Mesodermal cell (in vitro differentiated cells): ENCODE results near the gene CHST2.

Experiments
- H3K27ac ChIP-seq: 2 replicates; pipeline ENCODE4 v1.7.0; 2013; ENCODE audit warnings: mild to moderate bottlenecking, low read depth, low read length, moderate library complexity; ENCODE audit not compliant: severe bottlenecking
- H3K36me3 ChIP-seq: 2 replicates; pipeline ENCODE4 v1.7.1; 2013; ENCODE audit warnings: mild to moderate bottlenecking, low read length, moderate library complexity; ENCODE audit not compliant: control insufficient read depth, insufficient read depth
- H3K4me1 ChIP-seq: one replicate; pipeline ENCODE4 v1.7.1; 2013; ENCODE audit warnings: mild to moderate bottlenecking, low read length; ENCODE audit not compliant: insufficient read depth, control insufficient read depth, poor library complexity, severe bottlenecking
- H3K4me3 ChIP-seq: 2 replicates; pipeline ENCODE4 v1.7.0; 2013; ENCODE audit warnings: low read length, control low read depth, mild to moderate bottlenecking; ENCODE audit not compliant: insufficient read depth, poor library complexity, severe bottlenecking; ENCODE audit errors: extremely low read depth
- H3K9me3 ChIP-seq: 2 replicates; pipeline ENCODE4 v1.7.1; 2013; ENCODE audit warnings: mild to moderate bottlenecking, low read length, moderate library complexity; ENCODE audit not compliant: control insufficient read depth
- WGBS, 2 experiments: methylation state at CpG; one replicate each; pipeline ENCODE4 v1.1.5; 2013; ENCODE audit warnings: missing lambda C conversion rate in 2 of 2; ENCODE audit not compliant: insufficient coverage in 2 of 2; 5-methylcytosine and 5-hydroxymethylcytosine counted together

Gene CHST2

DNA sequence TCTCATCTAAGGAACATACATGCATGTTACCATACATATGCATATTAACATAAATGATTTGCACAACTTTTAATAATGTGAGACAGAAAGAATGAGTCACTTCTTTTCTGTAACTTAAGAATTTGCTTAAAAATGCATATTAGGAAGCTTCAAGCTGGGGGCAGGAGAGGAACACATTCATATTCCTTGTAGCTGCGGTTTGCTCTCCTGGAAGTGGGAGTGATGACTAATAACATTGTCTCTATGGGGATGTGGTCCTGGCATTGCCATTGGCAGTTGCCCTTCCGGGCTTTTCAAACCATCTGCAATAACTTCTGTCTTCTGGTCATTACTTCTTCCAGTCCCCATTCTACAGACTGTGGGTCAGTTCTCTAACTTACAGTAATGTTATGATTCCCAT, 15.6 kb downstream of the CHST2 start:
- H3K9me3 ChIP-seq = no peaks in the 10 kb centered on the region
- H3K36me3 ChIP-seq = no peaks in the 10 kb centered on the region
- H3K4me3 ChIP-seq = no peak overlapping the region
- 14 to 29% methylated on average over 1 of the region's 2 CpGs for WGBS, 2 experiments
- H3K27ac ChIP-seq = no peak overlapping the region
- peaks cover 17% of the 10 kb centered on the region for H3K4me1 ChIP-seq

DNA sequence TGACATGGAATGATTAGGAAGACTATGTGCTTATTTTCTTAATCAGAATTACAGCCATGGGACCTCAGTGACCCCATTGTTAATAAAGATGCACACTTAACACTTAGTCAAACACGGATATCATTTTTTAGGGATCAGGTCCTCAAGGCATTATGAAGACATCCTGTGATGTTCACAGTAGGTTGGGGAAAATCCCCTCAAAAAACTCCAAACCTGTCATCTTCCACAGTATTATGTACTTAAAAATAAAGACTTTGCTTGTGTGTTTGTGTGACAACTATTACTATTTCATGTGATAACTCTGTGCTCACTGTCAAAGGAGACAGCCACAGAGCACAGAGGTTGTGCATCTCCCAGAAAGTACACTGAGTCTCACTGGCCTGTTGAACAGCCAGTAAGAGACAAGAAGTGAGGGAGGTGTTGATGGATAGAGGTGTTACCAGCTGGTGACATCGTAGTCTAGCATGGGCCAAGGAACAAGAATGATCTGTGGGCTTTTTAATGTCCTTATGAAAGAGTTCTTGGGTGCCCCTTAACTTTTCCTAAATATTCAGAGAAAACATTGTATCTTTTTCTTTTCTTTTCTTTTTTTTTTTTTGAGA, 18.0 kb downstream of the CHST2 start:
- Histone ChIP-seq H3K27ac (no peak overlapping the region), H3K36me3 (no peaks in the 10 kb centered on the region), H3K9me3 (no peaks in the 10 kb centered on the region), H3K4me1 (peaks cover 18% of the 10 kb centered on the region), H3K4me3 (no peak overlapping the region)
- no CpG with 5 or more reads among the region's 2 CpGs for WGBS, 2 experiments

DNA sequence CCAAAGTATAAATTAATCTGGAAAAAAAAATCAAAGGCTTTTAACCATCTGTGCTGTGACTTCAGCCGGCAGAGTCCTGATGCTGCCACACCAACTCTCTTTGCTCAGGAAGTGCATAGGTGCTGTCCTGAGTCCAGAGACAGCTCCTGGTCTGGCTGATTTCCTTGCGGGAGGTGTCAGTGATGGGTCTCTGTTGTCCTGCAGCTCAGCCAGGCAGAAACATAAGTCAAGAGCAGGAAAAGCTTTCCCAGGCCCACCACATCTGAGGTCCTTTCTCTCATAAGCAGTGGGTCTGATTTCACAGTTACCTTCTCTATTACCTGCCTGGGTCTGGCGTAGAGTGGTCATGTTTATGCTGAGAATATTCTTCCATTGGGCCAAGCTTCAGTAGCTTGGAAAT, 19.4 kb downstream of the CHST2 start:
- no peaks in the 10 kb centered on the region for H3K36me3 ChIP-seq
- no peak overlapping the region for H3K27ac ChIP-seq
- peaks cover 15% of the 10 kb centered on the region for H3K4me1 ChIP-seq
- WGBS, 2 experiments = 91% methylated on average over 2 of the region's 3 CpGs; no CpG with 5 or more reads in 1 of the 2 experiments
- no peak overlapping the region for H3K4me3 ChIP-seq
- H3K9me3 ChIP-seq = no peaks in the 10 kb centered on the region

DNA sequence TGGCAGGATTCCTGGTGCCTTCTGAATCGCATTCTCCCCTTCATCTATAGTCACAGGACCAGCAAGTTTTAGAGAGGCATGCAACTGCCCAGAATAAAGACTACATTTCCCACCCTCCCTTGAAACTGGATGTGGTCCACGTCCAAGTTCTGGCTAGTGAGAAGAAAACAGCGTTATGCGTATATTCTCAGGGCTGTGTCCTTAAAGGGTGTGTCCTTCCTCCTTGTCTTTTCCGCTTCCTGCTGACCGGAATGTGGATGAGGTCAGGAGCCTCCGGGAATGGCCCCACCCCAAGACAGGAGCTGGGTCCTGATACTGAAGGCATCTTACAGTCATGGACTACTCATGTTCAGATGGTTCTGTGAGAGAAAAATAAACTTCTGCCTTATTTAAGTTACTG, 20.2 kb downstream of the CHST2 start:
- Histone ChIP-seq H3K4me3 (no peak overlapping the region), H3K9me3 (no peaks in the 10 kb centered on the region)
- WGBS, 2 experiments = 98 to 100% methylated on average over 4 to 6 of the region's 7 CpGs

DNA sequence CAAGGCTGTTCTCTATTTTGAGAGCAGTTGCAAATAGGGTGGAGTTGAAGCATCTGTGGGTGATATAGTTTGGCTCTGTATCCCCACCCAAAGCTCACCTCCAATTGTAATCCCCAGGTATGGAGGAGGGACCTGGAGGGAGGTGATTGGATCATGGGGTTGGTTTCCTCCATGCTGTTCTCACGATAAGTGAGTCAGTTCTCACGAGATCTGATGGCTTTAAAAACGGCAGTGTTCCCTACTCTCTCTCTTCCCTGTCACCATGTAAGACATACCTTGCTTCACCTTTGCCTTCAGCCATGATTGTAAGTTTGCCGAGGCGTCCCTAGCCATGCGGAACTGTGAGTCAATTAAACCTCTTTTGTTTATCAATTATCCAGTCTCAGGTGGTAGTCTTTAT, 21.0 kb downstream of the CHST2 start:
- no peak overlapping the region for H3K4me3 ChIP-seq
- H3K9me3 ChIP-seq = no peaks in the 10 kb centered on the region
- WGBS, 2 experiments = 84 to 90% methylated on average over 6 of the region's 6 CpGs
- H3K36me3 ChIP-seq = no peaks in the 10 kb centered on the region
- peaks cover 5% of the 10 kb centered on the region for H3K4me1 ChIP-seq
- H3K27ac ChIP-seq = no peak overlapping the region

More for the DNA sequence above, 20.2 kb downstream of the CHST2 start:
- Histone ChIP-seq H3K36me3 (no peaks in the 10 kb centered on the region), H3K27ac (no peak overlapping the region), H3K4me1 (peaks cover 9% of the 10 kb centered on the region)

DNA sequence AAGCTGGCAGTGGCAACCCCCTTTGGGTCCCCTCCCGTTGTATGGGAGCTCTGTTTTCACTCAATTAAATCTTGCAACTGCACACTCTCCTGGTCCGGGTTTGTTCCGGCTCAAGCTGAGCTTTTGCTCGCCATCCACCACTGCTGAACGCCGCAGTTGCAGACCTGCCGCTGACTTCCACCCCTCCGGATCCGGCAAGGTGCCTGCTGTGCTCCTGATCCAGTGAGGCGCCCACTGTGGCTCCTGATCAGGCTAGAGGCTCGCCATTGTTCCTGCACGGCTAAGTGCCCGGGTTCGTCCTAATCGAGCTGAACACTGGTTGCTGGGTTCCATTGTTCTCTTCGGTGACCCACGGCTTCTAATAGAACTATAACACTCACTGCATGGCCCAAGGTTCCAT, 22.8 kb downstream of the CHST2 start:
- 89 to 94% methylated on average over 17 of the region's 17 CpGs for WGBS, 2 experiments
- H3K4me1 ChIP-seq = peaks cover 5% of the 10 kb centered on the region
- no peaks in the 10 kb centered on the region for H3K9me3 ChIP-seq

DNA sequence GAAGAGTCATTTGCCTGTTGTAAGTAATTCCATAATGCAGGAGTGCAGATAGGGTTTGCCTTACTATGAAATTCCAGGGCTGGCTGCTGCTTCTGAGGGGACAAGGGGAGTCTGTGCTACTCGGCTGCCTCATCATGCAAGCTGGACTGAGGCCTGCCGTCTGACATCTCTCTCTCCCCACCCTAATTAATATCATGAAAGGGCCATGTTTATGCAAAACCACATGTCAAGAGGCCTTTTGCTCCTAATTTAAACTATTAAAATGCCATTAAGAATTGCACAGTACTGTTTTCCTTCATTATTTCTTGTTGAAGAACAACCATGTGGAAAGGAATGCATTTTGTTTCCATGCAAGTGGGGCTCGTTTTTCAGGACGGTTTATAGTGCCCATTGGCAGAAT, 26.3 kb downstream of the CHST2 start:
- no peaks in the 10 kb centered on the region for H3K36me3 ChIP-seq
- H3K27ac ChIP-seq = no peak overlapping the region
- no peak overlapping the region for H3K4me3 ChIP-seq
- WGBS, 2 experiments = 74 to 81% methylated on average over 2 to 3 of the region's 4 CpGs
- no peaks in the 10 kb centered on the region for H3K4me1 ChIP-seq
- no peaks in the 10 kb centered on the region for H3K9me3 ChIP-seq

More for the DNA sequence above, 22.8 kb downstream of the CHST2 start:
- Histone ChIP-seq H3K27ac (no peak overlapping the region), H3K4me3 (no peak overlapping the region), H3K36me3 (no peaks in the 10 kb centered on the region)

DNA sequence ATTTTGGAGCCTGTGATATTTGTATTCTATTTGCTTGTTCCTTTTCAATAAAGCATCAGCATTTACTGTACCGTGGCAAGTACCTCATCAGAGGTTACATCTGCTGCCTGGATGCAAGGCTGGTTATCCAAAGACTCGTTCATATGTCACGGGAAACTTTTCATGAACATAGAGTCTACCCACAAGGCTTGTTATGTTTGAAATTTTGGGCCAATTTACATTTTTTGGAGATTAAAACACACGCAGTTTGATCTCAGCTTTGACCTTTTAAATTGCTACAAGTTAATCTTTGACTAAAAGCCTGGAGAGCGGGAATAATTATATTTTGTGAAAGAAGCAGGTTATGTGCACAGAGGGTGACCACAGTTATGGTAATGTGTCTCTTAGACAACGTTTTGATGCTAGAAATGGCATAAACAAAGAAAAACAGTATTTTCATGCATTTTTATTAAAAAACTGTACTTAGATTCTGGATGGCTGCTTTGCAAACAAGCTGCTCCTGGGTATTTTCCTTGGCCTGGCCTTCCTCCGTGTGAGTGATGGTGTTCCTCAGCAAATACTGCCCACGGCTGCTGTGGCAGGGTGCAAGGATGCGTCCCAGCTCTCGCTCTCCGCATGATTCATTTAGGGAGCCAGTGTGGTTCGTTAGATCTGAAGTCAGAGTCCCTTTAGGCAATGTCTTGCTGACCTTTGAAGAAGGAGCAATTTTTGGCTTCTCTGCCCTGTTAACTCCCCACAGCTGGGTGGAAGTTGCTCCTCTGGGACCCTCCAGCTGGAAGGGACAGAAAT, 27.1 kb downstream of the CHST2 start:
- no peak overlapping the region for H3K27ac ChIP-seq
- no peaks in the 10 kb centered on the region for H3K9me3 ChIP-seq
- WGBS, 2 experiments = 81 to 92% methylated on average over 7 to 10 of the region's 12 CpGs
- H3K4me1 ChIP-seq = no peaks in the 10 kb centered on the region
- H3K4me3 ChIP-seq = no peak overlapping the region
- H3K36me3 ChIP-seq = no peaks in the 10 kb centered on the region

DNA sequence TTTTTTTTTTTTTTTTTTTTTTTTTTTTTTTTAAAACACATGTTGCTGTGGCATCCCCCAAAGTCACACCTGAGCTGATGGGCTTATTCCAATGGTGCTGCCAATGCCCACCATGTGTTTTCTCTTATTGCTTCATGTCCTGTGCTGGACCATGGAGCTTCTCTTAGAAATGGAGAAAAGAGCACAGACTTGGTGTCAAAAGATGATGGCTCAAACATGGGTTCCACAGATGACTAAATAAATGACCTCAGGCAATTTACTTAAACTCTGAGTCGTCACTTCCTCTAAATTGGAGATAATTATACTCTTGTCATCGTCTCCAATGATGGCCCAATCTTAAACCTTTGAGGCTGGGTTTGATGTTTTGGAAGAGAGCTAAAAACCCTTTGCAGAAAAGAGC, 28.1 kb downstream of the CHST2 start:
- Histone ChIP-seq H3K4me3 (no peak overlapping the region), H3K36me3 (no peaks in the 10 kb centered on the region), H3K27ac (no peak overlapping the region), H3K9me3 (no peaks in the 10 kb centered on the region), H3K4me1 (no peaks in the 10 kb centered on the region)
- no CpG with 5 or more reads among the region's 2 CpGs for WGBS, 2 experiments

DNA sequence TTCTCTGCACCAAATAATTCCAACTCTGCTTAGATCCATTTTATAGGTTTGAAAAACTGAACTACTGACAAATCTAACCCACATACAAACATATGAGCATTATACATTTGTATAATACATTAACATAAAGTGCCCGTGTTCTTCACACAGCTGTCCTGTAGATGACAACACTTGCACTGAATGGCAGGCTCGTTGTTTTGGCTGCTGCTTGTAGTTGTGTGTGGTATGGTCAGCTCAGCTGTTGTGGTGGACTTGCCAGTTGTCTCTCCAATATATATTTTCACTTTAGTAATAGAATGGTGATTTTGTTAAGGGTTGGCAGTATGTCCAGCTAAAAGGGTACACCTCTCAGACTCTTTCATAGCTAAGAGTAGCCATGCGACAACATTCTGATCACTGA, 30.5 kb downstream of the CHST2 start:
- Histone ChIP-seq H3K4me1 (no peaks in the 10 kb centered on the region), H3K9me3 (no peaks in the 10 kb centered on the region), H3K36me3 (no peaks in the 10 kb centered on the region), H3K27ac (no peak overlapping the region), H3K4me3 (no peak overlapping the region)
- 100% methylated on average over 1 of the region's 3 CpGs for WGBS, 2 experiments
